ENCODE measurements around the gene IL31.

IL31 gene

GRCh38 chr12:122142857-122143256, 31.2 kb downstream of the IL31 start:
- TF ChIP-seq, protein P1, sequence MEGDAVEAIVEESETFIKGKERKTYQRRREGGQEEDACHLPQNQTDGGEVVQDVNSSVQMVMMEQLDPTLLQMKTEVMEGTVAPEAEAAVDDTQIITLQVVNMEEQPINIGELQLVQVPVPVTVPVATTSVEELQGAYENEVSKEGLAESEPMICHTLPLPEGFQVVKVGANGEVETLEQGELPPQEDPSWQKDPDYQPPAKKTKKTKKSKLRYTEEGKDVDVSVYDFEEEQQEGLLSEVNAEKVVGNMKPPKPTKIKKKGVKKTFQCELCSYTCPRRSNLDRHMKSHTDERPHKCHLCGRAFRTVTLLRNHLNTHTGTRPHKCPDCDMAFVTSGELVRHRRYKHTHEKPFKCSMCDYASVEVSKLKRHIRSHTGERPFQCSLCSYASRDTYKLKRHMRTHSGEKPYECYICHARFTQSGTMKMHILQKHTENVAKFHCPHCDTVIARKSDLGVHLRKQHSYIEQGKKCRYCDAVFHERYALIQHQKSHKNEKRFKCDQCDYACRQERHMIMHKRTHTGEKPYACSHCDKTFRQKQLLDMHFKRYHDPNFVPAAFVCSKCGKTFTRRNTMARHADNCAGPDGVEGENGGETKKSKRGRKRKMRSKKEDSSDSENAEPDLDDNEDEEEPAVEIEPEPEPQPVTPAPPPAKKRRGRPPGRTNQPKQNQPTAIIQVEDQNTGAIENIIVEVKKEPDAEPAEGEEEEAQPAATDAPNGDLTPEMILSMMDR (IDR thresholded peaks at IDR 0.05; ENCODE audit: insufficient read depth, missing control alignments), result no peak
- no peak for FAIRE-seq
- no peak for DNase-seq (ENCODE audit: insufficient read length, low spot score)

GRCh38 chr12:122141911-122142725, 31.9 kb downstream of the IL31 start:
- TF ChIP-seq, protein P1 (IDR thresholded peaks at IDR 0.05; ENCODE audit: insufficient read depth, missing control alignments), result no peak
- FAIRE-seq (no peak), DNase-seq (ENCODE audit: insufficient read length, low spot score) (no peak)

GRCh38 chr12:122140467-122141257, 33.4 kb downstream of the IL31 start:
- no peak for FAIRE-seq
- DNase-seq (ENCODE audit: insufficient read length, low spot score), result no peak
- TF ChIP-seq, protein P1 (IDR thresholded peaks at IDR 0.05; ENCODE audit: insufficient read depth, missing control alignments), result no peak

- TF ChIP-seq, protein P1 (IDR thresholded peaks at IDR 0.05; ENCODE audit: insufficient read depth, missing control alignments), result no peak
- FAIRE-seq (no peak), DNase-seq (ENCODE audit: insufficient read length, low spot score) (no peak)
Measured at GRCh38 chr12:122139941-122140340, 34.1 kb downstream of the IL31 start.

DNA sequence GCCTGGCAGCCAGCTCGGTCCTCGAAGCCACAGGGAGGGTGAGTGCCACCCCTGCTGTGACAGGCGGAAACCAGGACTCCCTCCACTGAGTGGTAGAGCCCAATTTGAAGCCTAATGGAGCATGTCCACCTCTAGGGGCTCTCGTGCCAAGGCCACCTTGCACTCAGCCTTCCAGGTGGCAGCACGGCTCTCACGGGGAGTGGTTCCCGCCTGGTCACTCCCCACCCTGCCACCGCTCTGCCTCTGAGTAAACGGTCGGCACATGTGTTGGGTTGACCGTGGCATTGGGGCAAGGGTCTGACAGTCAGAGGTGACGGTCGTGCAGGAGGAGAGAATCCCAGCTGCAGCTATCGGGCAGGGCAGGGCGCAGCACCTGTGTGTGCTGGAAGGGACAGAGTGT, 34.8 kb downstream of the IL31 start:
- FAIRE-seq, result no peak
- no peak for DNase-seq (ENCODE audit: insufficient read length, low spot score)
- TF ChIP-seq, protein P1 (IDR thresholded peaks at IDR 0.05; ENCODE audit: insufficient read depth, missing control alignments), result no peak

GRCh38 chr12:122138616-122139015, 35.4 kb downstream of the IL31 start:
- FAIRE-seq (no peak), DNase-seq (ENCODE audit: insufficient read length, low spot score) (no peak)
- TF ChIP-seq, protein P1 (IDR thresholded peaks at IDR 0.05; ENCODE audit: insufficient read depth, missing control alignments), result no peak
